K562 (cell line): ENCODE results near the gene ZNF26. TPM values are rescaled to one million over a fixed set of nuclear protein-coding genes. Genes with fewer than 3 reads are reported as not detected.

Experiments used
- DPF2 ChIP-seq: fragments of 450-650 bp; IDR thresholded peaks from 2 replicates; pipeline ENCODE4 v1.6.1; 2016
- E2F5 ChIP-seq: sonication (generic); formaldehyde crosslinking; IDR thresholded peaks from 2 replicates; pipeline ENCODE4 v1.8.0; 2022; ENCODE audit warnings: mild to moderate bottlenecking, missing genetic modification reagents
- E2F6 ChIP-seq, 2 experiments: IDR thresholded peaks; 2 replicates each; pipeline ENCODE4 v1.6.1; 2011; ENCODE audit warnings: borderline replicate concordance in 1 of 2, control low read depth in 1 of 2, low read depth in 1 of 2, low read length in 1 of 2, mild to moderate bottlenecking in 1 of 2, mixed read lengths in 1 of 2, moderate library complexity in 1 of 2; ENCODE audit not compliant: insufficient read depth in 1 of 2, insufficient read length in 1 of 2, poor library complexity in 1 of 2, severe bottlenecking in 1 of 2; ENCODE audit errors: extremely low read depth in 1 of 2
- ETS1 ChIP-seq: conservative IDR thresholded peaks from 2 replicates; pipeline ENCODE4 v1.6.1; 2011; ENCODE audit warnings: low read depth, mild to moderate bottlenecking, low read length; ENCODE audit not compliant: control insufficient read depth
- MAZ ChIP-seq, 2 experiments: fragments of 450-650 bp in 1 of 2; sonication (generic) in 1 of 2; formaldehyde crosslinking; IDR thresholded peaks in 1 of 2; conservative IDR thresholded peaks in 1 of 2; 2 replicates each; pipeline versions ENCODE4 v1.4.0 to v1.5.0; 2020; ENCODE audit warnings: mild to moderate bottlenecking in 1 of 2, missing genetic modification reagents in 1 of 2
- RBFOX2 ChIP-seq: fragments of 200-400 bp; formaldehyde crosslinking; IDR thresholded peaks from 2 replicates; pipeline ENCODE4 v1.6.1; 2017; ENCODE audit warnings: low read depth, mild to moderate bottlenecking, low read length, moderate library complexity
- SETDB1 ChIP-seq: IDR thresholded peaks from one replicate; pipeline ENCODE4 v1.6.1; 2012; ENCODE audit warnings: low read length, control low read depth, inconsistent platforms
- SIX5 ChIP-seq, 2 experiments: IDR thresholded peaks; 2 replicates each; pipeline ENCODE4 v1.6.1; 2011; ENCODE audit warnings: low read length in 2 of 2, borderline replicate concordance in 1 of 2, low read depth in 1 of 2, mild to moderate bottlenecking in 1 of 2, moderate library complexity in 1 of 2; ENCODE audit not compliant: insufficient read depth in 1 of 2
- XRCC3 ChIP-seq: fragments of 450-650 bp; IDR thresholded peaks from 2 replicates; pipeline ENCODE4 v1.6.1; 2017; ENCODE audit warnings: mild to moderate bottlenecking, moderate library complexity
- YY1 ChIP-seq, 3 experiments: IDR thresholded peaks; 2 replicates each; pipeline ENCODE4 v1.6.1; 2011; ENCODE audit warnings: low read length in 2 of 3, mild to moderate bottlenecking in 2 of 3, moderate library complexity in 2 of 3, borderline replicate concordance in 1 of 3, control low read depth in 1 of 3, low read depth in 1 of 3; ENCODE audit not compliant: insufficient read depth in 3 of 3, insufficient replicate concordance in 2 of 3, control insufficient read depth in 1 of 3, insufficient read length in 1 of 3; ENCODE audit errors: extremely low read depth in 1 of 3
- ZNF384 ChIP-seq: IDR thresholded peaks from 2 replicates; pipeline ENCODE4 v1.6.1; 2012; ENCODE audit warnings: low read depth, low read length, improper control_type of control experiment
- ZNF507 ChIP-seq: conservative IDR thresholded peaks from 2 replicates; pipeline ENCODE4 v1.6.1; 2017; ENCODE audit warnings: missing genetic modification characterization, missing compliant biosample characterization
- ZNF609 ChIP-seq: sonication (generic); formaldehyde crosslinking; IDR thresholded peaks from 2 replicates; pipeline ENCODE4 v1.8.1; 2023; ENCODE audit warnings: missing genetic modification reagents, mild to moderate bottlenecking, borderline replicate concordance
- ZZZ3 ChIP-seq: fragments of 450-650 bp; IDR thresholded peaks from 2 replicates; pipeline ENCODE4 v1.6.1; 2016; ENCODE audit warnings: antibody characterized with exemption, mild to moderate bottlenecking, moderate library complexity
- polyA plus RNA-seq, 8 experiments: library from polyadenylated mRNA; depleted of rRNA in 4 of 8; stranded (reverse) in 5 of 8; unstranded in 3 of 8; fragments of >200 nt; fragmentation: Nextera tagmentation in 2 of 8; fragmentation: Illumina TruSeq in 1 of 8; extraction: Ambion mirVana in 2 of 8; extraction: Trizol in 1 of 8; gene quantifications; 2 replicates each; pipeline versions ENCODE4 v1.2.1 to v1.2.3, GENCODE V29; 2011 to 2014; ENCODE audit warnings: inconsistent platforms in 1 of 8, missing spikeins in 1 of 8
- total RNA-seq, 7 experiments: library from RNA; depleted of rRNA in 6 of 7; stranded (reverse); fragments of >200 nt in 6 of 7; fragmentation: Illumina TruSeq in 2 of 7; extraction: Trizol in 2 of 7; gene quantifications; 2 replicates each; pipeline versions ENCODE4 v1.2.1 to v1.2.3, GENCODE V29; 2011 to 2021; ENCODE audit warnings: low replicate concordance in 1 of 7

Gene ZNF26
- total and polyA plus RNA-seq, 9 of the 15 experiments (the other 6 are each of a cell fraction or from before 2014, with no cell fraction given) = 1.2 to 14.1 (median 8.0) TPM

GRCh38 chr12:132956011-132956788, 30.0 kb upstream of the ZNF26 start, which contains the start of gene ZNF605 (continued):
- no peak for TF ChIP-seq E2F5 (CRISPR knock-in tag)
- TF ChIP-seq ZZZ3 = no peak
- no peak for TF ChIP-seq XRCC3
- TF ChIP-seq RBFOX2 = peak; percentile 42; the same call in 1 of the 2 replicates
- no peak for TF ChIP-seq DPF2
- TF ChIP-seq ZNF507 = no peak
- TF ChIP-seq SETDB1 = no peak
- peak; percentile 26; the same call in 1 of the 2 replicates for TF ChIP-seq ZNF384
- peak; percentile 68 to 70; a peak in 3 of 4 replicates for TF ChIP-seq SIX5 (IDR thresholded peaks at IDR 0.05; ENCODE audit: borderline replicate concordance in 1 of 2, insufficient read depth in 1 of 2, low read depth in 1 of 2, low read length in 2 of 2)
- TF ChIP-seq YY1 (IDR thresholded peaks at IDR 0.05; ENCODE audit: borderline replicate concordance in 1 of 3, control insufficient read depth in 1 of 3, extremely low read depth in 1 of 3, insufficient read depth in 3 of 3, insufficient read length in 1 of 3, insufficient replicate concordance in 2 of 3, low read depth in 1 of 3, low read length in 2 of 3) = peak in 1 of 3 experiments; percentile 23
- TF ChIP-seq MAZ (CRISPR knock-in tag; conservative IDR thresholded peaks at IDR 0.05 in 1 of 2, IDR thresholded peaks at IDR 0.05 in 1 of 2) = peak in 1 of 2 experiments; percentile 16; a peak in 1 of 4 replicates
- peak in 1 of 2 experiments; percentile 31 for TF ChIP-seq E2F6 (IDR thresholded peaks at IDR 0.05; ENCODE audit: borderline replicate concordance in 1 of 2, extremely low read depth in 1 of 2, insufficient read depth in 1 of 2, insufficient read length in 1 of 2, low read depth in 1 of 2, low read length in 1 of 2, poor library complexity in 1 of 2, severe bottlenecking in 1 of 2)
- no peak for TF ChIP-seq ZNF609 (CRISPR knock-in tag)
- peak; percentile 55; the same call in 1 of the 2 replicates for TF ChIP-seq ETS1
